ENCODE measurements around the gene RCAN2.

The RCAN2 gene

GRCh38 chr6:46274502-46274901, 216.7 kb downstream of the RCAN2 start:
- no peak for DNase-seq (ENCODE audit: low read depth, low spot score)
- TF ChIP-seq CTCF (IDR thresholded peaks at IDR 0.05; ENCODE audit: low read depth, low read length): no peak
- in situ Hi-C loops (cut with HindIII; ENCODE audit: low sequenced_read_pairs): no loop called here

GRCh38 chr6:46273911-46274310, 217.3 kb downstream of the RCAN2 start:
- H3K4me3 ChIP-seq (ENCODE audit: low read depth, low read length): no peak overlapping the region
- in situ Hi-C loops (cut with HindIII; ENCODE audit: low sequenced_read_pairs): no loop called here
- no peak for DNase-seq (ENCODE audit: low read depth, low spot score)
- TF ChIP-seq CTCF (IDR thresholded peaks at IDR 0.05; ENCODE audit: low read depth, low read length): no peak

More at GRCh38 chr6:46274502-46274901, 216.7 kb downstream of the RCAN2 start:
- no peak overlapping the region for H3K4me3 ChIP-seq (ENCODE audit: low read depth, low read length)

- H3K4me3 ChIP-seq (ENCODE audit: low read depth, low read length): no peak overlapping the region
- TF ChIP-seq CTCF (IDR thresholded peaks at IDR 0.05; ENCODE audit: low read depth, low read length): no peak
- no peak for DNase-seq (ENCODE audit: low read depth, low spot score)
- in situ Hi-C loops (cut with HindIII; ENCODE audit: low sequenced_read_pairs): no loop called here
These were observed 219.5 kb downstream of the RCAN2 start for GRCh38 chr6:46271728-46272127.

GRCh38 chr6:46271107-46271506, 220.1 kb downstream of the RCAN2 start:
- no peak for TF ChIP-seq CTCF (IDR thresholded peaks at IDR 0.05; ENCODE audit: low read depth, low read length)
- DNase-seq (ENCODE audit: low read depth, low spot score): no peak
- in situ Hi-C loops (cut with HindIII; ENCODE audit: low sequenced_read_pairs): no loop called here

GRCh38 chr6:46270336-46270735, 220.9 kb downstream of the RCAN2 start:
- DNase-seq (ENCODE audit: low read depth, low spot score): no peak

More at GRCh38 chr6:46271107-46271506, 220.1 kb downstream of the RCAN2 start:
- no peak overlapping the region for H3K4me3 ChIP-seq (ENCODE audit: low read depth, low read length)

GRCh38 chr6:46269447-46270229, 221.6 kb downstream of the RCAN2 start:
- no peak overlapping the region for H3K4me3 ChIP-seq (ENCODE audit: low read depth, low read length)
- in situ Hi-C loops (cut with HindIII; ENCODE audit: low sequenced_read_pairs): no loop called here
- no peak for DNase-seq (ENCODE audit: low read depth, low spot score)
- no peak for TF ChIP-seq CTCF (IDR thresholded peaks at IDR 0.05; ENCODE audit: low read depth, low read length)

More at GRCh38 chr6:46270336-46270735, 220.9 kb downstream of the RCAN2 start:
- in situ Hi-C loops (cut with HindIII; ENCODE audit: low sequenced_read_pairs): no loop called here
- TF ChIP-seq CTCF (IDR thresholded peaks at IDR 0.05; ENCODE audit: low read depth, low read length): no peak
- H3K4me3 ChIP-seq (ENCODE audit: low read depth, low read length): no peak overlapping the region

Measured in astrocyte of the spinal cord (primary cell).